Activated CD4-positive, alpha-beta T cell treated with anti-CD3 and anti-CD28 coated beads for 24 hours (primary cell): Measurements from ENCODE around the gene DOK5.

Experiments
- DNase-seq, 2 donors: peaks; one replicate each; pipeline ENCODE4 v3.0.0-alpha.2; 2020; ENCODE audit warnings: low read depth in 2 of 2

Gene DOK5

GRCh38 chr20:54512694-54513093, 37.3 kb downstream of the DOK5 start:
- DNase-seq = no peak

GRCh38 chr20:54514028-54514607, 38.7 kb downstream of the DOK5 start:
- no peak for DNase-seq

- DNase-seq = no peak
Measured at GRCh38 chr20:54515793-54516628, 40.6 kb downstream of the DOK5 start.

GRCh38 chr20:54517241-54517975, 42.0 kb downstream of the DOK5 start:
- DNase-seq = no peak

- DNase-seq = no peak
Measured at GRCh38 chr20:54524849-54525248, 49.5 kb downstream of the DOK5 start.

GRCh38 chr20:54525916-54526590, 50.7 kb downstream of the DOK5 start:
- DNase-seq = no peak

GRCh38 chr20:54526801-54527200, 51.4 kb downstream of the DOK5 start:
- DNase-seq = no peak

- DNase-seq = no peak
Measured at GRCh38 chr20:54532573-54532972, 57.2 kb downstream of the DOK5 start.

GRCh38 chr20:54534101-54534500, 58.7 kb downstream of the DOK5 start:
- no peak for DNase-seq

- DNase-seq = no peak
Measured at GRCh38 chr20:54535033-54535432, 59.6 kb downstream of the DOK5 start.

GRCh38 chr20:54535746-54536145, 60.4 kb downstream of the DOK5 start:
- no peak for DNase-seq

- no peak for DNase-seq
Measured at GRCh38 chr20:54539521-54540046, 64.2 kb downstream of the DOK5 start.

- DNase-seq = no peak
Measured at GRCh38 chr20:54543369-54543768, 68.0 kb downstream of the DOK5 start.

- no peak for DNase-seq
Measured at GRCh38 chr20:54545676-54546358, 70.4 kb downstream of the DOK5 start.

- no peak for DNase-seq
Measured at GRCh38 chr20:54548849-54549248, 73.5 kb downstream of the DOK5 start.

GRCh38 chr20:54549658-54550326, 74.4 kb downstream of the DOK5 start:
- no peak for DNase-seq

- no peak for DNase-seq
Measured at GRCh38 chr20:54550776-54551396, 75.5 kb downstream of the DOK5 start.

GRCh38 chr20:54554006-54554405, 78.6 kb downstream of the DOK5 start:
- no peak for DNase-seq

GRCh38 chr20:54555150-54555549, 79.8 kb downstream of the DOK5 start:
- DNase-seq = no peak

GRCh38 chr20:54556406-54556805, 81.0 kb downstream of the DOK5 start:
- no peak for DNase-seq
